ENCODE results near the gene SATB2.

The SATB2 gene

GRCh38 chr2:199449956-199450355 is 7.8 kb downstream of the SATB2 start:
- no peak for TF ChIP-seq CTCF (IDR thresholded peaks at IDR 0.05; ENCODE audit: low read depth, low read length, missing control alignments)
- DNase-seq (ENCODE audit: extremely low read depth, low read depth), result no peak
- H3K4me3 ChIP-seq (replicated peaks; ENCODE audit: low read depth, low read length), result no peak overlapping the region

GRCh38 chr2:199449455-199449854 is 8.3 kb downstream of the SATB2 start:
- H3K4me3 ChIP-seq (replicated peaks; ENCODE audit: low read depth, low read length), result no peak overlapping the region
- DNase-seq (ENCODE audit: extremely low read depth, low read depth), result no peak
- TF ChIP-seq CTCF (IDR thresholded peaks at IDR 0.05; ENCODE audit: low read depth, low read length, missing control alignments), result no peak

GRCh38 chr2:199446996-199447576 is 10.7 kb downstream of the SATB2 start:
- no peak for TF ChIP-seq CTCF (IDR thresholded peaks at IDR 0.05; ENCODE audit: low read depth, low read length, missing control alignments)
- H3K4me3 ChIP-seq (replicated peaks; ENCODE audit: low read depth, low read length), result no peak overlapping the region
- DNase-seq (ENCODE audit: extremely low read depth, low read depth), result no peak

- no peak for TF ChIP-seq CTCF (IDR thresholded peaks at IDR 0.05; ENCODE audit: low read depth, low read length, missing control alignments)
- DNase-seq (ENCODE audit: extremely low read depth, low read depth), result no peak
- H3K4me3 ChIP-seq (replicated peaks; ENCODE audit: low read depth, low read length), result no peak overlapping the region
Observed at GRCh38 chr2:199444749-199445148, 13.0 kb downstream of the SATB2 start.

- H3K4me3 ChIP-seq (replicated peaks; ENCODE audit: low read depth, low read length), result no peak overlapping the region
- DNase-seq (ENCODE audit: extremely low read depth, low read depth), result no peak
- no peak for TF ChIP-seq CTCF (IDR thresholded peaks at IDR 0.05; ENCODE audit: low read depth, low read length, missing control alignments)
Observed at GRCh38 chr2:199443589-199444130, 14.1 kb downstream of the SATB2 start.

GRCh38 chr2:199442173-199442572 is 15.6 kb downstream of the SATB2 start:
- H3K4me3 ChIP-seq (replicated peaks; ENCODE audit: low read depth, low read length), result no peak overlapping the region
- no peak for DNase-seq (ENCODE audit: extremely low read depth, low read depth)
- no peak for TF ChIP-seq CTCF (IDR thresholded peaks at IDR 0.05; ENCODE audit: low read depth, low read length, missing control alignments)

- DNase-seq (ENCODE audit: extremely low read depth, low read depth), result no peak
Observed at GRCh38 chr2:199441759-199442158, 16.0 kb downstream of the SATB2 start.

More at GRCh38 chr2:199441759-199442158, 16.0 kb downstream of the SATB2 start:
- no peak overlapping the region for H3K4me3 ChIP-seq (replicated peaks; ENCODE audit: low read depth, low read length)
- TF ChIP-seq CTCF (IDR thresholded peaks at IDR 0.05; ENCODE audit: low read depth, low read length, missing control alignments), result no peak
